Measurements from ENCODE around the gene ANKEF1. TPM values are rescaled to one million over a fixed set of nuclear protein-coding genes. Genes with fewer than 3 reads are reported as not detected.

ANKEF1 gene
- total RNA-seq, 3 donors from 2014 or later: 3.6 to 13.1 (median 7.3) TPM

DNA sequence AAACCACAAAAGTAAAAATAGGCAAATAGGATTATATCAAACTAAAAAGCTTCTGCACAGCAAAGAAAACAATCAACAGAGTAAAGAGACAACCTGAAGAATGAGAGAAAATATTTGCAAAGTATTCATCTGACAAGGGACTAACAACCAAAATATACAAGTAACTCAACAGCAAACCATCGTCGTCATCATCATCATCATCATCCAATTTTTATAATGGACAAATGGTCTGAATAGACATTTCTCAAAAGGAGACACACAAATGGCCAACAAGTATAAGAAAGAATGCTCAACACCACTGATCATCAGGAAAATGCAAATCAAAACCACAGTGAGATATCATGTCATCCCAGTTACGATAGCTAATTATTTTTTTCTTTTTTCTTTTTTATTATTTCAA, 62.0 kb downstream of the ANKEF1 start:
- Histone ChIP-seq H3K36me3 (no peaks in the 10 kb centered on the region), H3K4me1 (no peaks in the 10 kb centered on the region), H3K9me3 (no peaks in the 10 kb centered on the region), H3K4me3 (no peak overlapping the region), H3K27me3 (no peaks in the 10 kb centered on the region), H3K27ac (no peak overlapping the region)
- intact Hi-C loops (cut with DNase I; ENCODE audit: low total_unique reads): no loop called here
- DNase-seq (ENCODE audit: low spot score in 2 of 2): no peak
- TF ChIP-seq, protein P1, sequence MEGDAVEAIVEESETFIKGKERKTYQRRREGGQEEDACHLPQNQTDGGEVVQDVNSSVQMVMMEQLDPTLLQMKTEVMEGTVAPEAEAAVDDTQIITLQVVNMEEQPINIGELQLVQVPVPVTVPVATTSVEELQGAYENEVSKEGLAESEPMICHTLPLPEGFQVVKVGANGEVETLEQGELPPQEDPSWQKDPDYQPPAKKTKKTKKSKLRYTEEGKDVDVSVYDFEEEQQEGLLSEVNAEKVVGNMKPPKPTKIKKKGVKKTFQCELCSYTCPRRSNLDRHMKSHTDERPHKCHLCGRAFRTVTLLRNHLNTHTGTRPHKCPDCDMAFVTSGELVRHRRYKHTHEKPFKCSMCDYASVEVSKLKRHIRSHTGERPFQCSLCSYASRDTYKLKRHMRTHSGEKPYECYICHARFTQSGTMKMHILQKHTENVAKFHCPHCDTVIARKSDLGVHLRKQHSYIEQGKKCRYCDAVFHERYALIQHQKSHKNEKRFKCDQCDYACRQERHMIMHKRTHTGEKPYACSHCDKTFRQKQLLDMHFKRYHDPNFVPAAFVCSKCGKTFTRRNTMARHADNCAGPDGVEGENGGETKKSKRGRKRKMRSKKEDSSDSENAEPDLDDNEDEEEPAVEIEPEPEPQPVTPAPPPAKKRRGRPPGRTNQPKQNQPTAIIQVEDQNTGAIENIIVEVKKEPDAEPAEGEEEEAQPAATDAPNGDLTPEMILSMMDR (IDR thresholded peaks at IDR 0.05): no peak
- TF ChIP-seq POLR2AphosphoS5 (IDR thresholded peaks at IDR 0.05) (no peak), POLR2A (IDR thresholded peaks at IDR 0.05) (no peak)

DNA sequence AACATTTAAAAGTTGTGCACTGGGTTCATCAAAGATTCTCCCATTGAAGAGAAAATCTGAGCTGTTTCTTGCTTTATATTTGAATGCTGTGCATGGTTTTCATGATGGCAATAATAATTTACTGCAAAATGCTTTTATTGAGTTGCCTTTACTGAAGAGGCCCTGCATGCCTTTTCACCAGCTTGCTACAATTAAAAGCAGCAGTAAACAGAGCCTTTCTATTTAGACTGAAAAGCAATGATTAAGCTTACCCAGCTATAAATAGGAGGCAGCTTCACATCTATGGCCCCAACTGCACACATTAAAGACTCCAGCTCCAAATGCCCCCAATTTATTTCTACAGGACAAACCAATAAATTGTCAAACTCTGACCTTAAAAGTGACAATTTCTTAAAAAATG, 70.3 kb downstream of the ANKEF1 start:
- intact Hi-C loops (cut with DNase I; ENCODE audit: low total_unique reads): loop anchor here (5.0 kb wide), 1 partner anchor 1932 kb away; no protein-coding TSS in a partner anchor
- no peaks in the 10 kb centered on the region for H3K36me3 ChIP-seq
- H3K4me1 ChIP-seq: no peaks in the 10 kb centered on the region
- H3K4me3 ChIP-seq: no peak overlapping the region
- no peak for TF ChIP-seq POLR2AphosphoS5 (IDR thresholded peaks at IDR 0.05)
- TF ChIP-seq, protein P1 (IDR thresholded peaks at IDR 0.05): no peak
- TF ChIP-seq POLR2A (IDR thresholded peaks at IDR 0.05): no peak
- H3K27me3 ChIP-seq: no peaks in the 10 kb centered on the region
- no peak overlapping the region for H3K27ac ChIP-seq
- DNase-seq (ENCODE audit: low spot score in 2 of 2): no peak
- peaks cover 0 to 8% of the 10 kb centered on the region in 2 donors for H3K9me3 ChIP-seq

Other genes with a start within 250 kb of the ANKEF1 start
- gene PAK5, start 195.9 kb upstream of the ANKEF1 start, total RNA-seq: 1 to 10 TPM in 1 of 3 donors, under 1 TPM in 1, not detected in 1; 0.66 to 1.3 TPM
- gene SNAP25, start 183.8 kb downstream of the ANKEF1 start, total RNA-seq: 1 to 10 TPM in 2 of 3 donors, under 1 TPM in 1; 0.32 to 1.6 (median 1.6) TPM